HG02970 (cell line): ENCODE measurements around the gene PRICKLE4.
"Not testable (repeated sequence)": the region's sequence is repeated elsewhere in the genome, so short reads cannot be mapped to it uniquely, and the experiment has no call there.

Source experiments
- ATAC-seq: cut with Tn5 transposase; IDR thresholded peaks from one replicate; pipeline ENCODE4 v1.9.1; 2021; ENCODE audit warnings: mild to moderate bottlenecking, moderate library complexity, moderate number of reproducible peaks; ENCODE audit not compliant: unreplicated experiment, low FRiP score

PRICKLE4 gene

GRCh38 chr6:41743406-41744235 lies 37.0 kb upstream of the PRICKLE4 start:
- no peak for ATAC-seq

DNA sequence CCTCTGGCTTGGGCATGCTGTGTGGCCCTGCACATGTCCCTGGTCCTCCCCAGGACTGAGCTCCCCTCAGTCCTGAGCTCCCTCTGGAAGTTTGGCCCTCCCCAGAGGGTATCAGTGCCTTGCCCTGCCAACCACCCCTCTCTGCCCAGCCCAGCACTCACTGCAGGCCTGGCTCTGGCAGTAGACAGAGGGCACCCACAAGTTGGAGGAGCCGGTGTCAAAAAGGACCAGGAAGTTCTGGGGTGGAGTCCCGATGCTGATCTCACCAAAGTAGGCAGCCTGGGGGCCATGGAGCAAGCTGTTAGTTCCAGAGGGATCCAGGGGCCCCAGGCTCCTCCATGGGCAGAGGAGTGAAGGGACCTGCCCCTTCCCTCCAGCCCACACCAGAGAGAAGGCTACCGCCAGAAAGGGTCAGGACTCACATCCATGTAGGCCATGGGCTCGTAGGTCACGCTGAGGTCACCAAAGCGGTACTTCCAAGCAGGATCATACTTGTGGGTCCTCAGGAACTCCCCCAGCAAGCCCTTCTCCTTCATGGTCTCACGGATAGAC lies 36.3 kb upstream of the PRICKLE4 start:
- ATAC-seq = no peak

DNA sequence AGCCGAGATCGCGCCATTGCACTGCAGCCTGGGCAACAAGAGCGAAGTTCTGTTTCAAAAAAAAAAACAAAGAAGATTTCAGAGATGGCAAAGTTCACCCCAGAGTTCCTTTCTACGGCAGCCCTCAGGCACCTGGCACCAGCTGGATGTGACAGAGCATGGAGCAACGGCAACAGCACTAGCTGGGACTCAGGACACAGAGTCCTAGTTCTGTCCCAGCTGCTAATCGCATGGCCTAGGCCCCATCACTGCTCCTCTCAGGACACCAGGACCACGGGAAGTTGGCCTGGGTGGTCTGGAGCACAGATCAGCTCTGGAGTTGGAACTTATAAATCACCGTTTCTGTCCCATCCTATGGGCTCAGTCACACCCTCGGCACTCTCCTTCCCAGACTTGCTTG lies 34.5 kb upstream of the PRICKLE4 start:
- ATAC-seq = no peak

DNA sequence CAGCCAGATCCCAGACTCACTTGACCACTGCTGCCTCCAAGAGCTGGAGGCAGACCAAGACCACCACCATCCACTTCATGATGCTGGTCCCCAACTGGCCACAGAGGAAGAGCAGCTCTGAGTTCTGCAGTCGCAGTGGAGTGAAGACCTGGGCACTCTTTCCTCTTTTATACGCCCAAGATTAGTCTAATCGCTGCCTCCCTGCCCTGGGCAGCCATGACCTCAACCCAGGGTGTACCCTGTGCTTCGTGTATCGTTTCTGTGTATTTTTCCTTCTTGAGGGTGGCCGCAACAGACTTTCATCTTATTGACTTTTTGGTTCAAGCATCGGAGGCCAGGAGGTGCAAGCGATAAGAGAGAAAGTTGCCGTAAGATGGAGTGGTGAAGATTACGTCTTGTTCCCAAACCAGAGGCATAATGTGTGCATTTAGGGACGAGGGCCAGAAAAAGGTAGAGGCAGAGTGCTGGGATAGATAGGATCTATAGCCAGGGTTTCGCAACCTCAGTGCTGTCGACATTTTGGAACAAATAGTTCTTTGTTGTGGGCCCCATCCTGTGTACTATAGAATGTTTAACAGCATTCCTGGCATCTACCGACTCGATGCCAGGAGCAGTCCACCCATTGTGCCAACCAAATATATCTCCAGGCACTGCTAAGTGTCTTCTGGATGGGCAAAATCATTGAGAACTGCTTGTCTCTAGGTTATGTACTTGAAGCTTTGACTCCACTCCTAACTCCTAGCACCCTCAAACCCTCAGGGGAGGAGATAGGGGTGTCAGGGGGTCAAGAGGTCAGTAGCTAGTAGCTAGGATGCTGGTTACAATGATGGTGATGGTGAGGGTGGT lies 33.1 kb upstream of the PRICKLE4 start, which contains the start of gene PGC:
Gene PGC (minus strand): TSS at position 142 of the 846 bp plus-strand sequence. CDS start 63 bp downstream, at position 79.
- ATAC-seq = no peak

DNA sequence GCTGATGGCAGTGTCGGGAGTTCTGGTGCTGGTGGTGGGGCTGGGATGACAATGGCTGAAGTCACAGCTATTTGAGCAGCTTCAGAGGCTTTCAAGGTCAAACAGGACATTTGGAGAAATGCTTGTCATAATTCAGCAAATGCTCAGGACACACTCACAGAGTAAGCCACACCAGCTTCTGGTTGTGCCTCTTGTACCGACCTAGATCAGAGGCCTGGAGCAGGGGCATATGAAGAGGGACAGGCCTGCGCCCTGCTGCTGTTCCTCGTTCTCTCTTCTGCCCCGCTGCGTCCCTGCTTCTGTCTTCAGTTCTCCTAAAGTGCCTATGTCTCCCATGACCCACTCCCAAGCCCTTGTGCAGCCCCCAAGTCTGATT lies 32.5 kb upstream of the PRICKLE4 start:
- ATAC-seq = no peak

DNA sequence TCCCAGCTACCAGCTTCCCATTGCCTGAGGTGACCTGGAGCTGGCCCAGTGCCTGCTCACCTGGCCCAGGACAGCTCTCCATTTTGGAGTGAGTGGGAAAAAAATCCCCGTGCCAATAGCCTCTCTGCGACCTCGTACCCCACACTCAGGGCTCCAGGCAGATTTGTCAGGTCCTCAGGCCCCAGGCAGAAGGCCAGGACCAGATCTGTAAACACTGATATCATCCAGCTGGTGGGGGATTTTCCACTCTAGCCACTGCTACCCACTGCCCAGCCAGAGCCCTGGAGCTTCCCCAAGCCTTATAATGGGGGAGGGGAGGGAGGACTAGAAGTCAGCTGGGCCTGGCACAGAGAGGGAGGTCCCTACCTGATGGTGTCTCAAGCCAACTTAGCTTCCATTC lies 32.0 kb upstream of the PRICKLE4 start:
- no peak for ATAC-seq

GRCh38 chr6:41750374-41750773 lies 30.2 kb upstream of the PRICKLE4 start:
- ATAC-seq = no peak

- no peak for ATAC-seq
Observed at GRCh38 chr6:41755895-41756294, 24.7 kb upstream of the PRICKLE4 start.

DNA sequence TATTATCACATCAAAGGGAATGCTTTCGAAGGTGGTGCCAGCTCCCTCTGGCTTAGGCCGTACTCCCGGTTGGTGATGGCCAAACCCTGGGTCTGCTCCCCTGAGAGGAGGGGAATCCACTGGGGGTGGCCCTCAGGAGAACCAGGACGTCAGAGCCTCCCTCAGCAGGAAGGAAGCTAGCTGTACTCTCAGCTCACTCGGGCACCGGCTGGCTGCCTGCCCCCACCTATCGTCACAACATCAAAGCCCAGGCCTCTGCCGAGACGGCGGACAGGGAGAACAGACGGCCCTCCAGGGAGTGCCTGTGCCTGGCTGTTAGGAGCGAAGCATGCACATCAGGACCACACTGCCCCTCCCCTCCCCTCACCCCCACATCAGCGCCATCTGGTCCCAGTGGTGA lies 24.2 kb upstream of the PRICKLE4 start:
- ATAC-seq = no peak

DNA sequence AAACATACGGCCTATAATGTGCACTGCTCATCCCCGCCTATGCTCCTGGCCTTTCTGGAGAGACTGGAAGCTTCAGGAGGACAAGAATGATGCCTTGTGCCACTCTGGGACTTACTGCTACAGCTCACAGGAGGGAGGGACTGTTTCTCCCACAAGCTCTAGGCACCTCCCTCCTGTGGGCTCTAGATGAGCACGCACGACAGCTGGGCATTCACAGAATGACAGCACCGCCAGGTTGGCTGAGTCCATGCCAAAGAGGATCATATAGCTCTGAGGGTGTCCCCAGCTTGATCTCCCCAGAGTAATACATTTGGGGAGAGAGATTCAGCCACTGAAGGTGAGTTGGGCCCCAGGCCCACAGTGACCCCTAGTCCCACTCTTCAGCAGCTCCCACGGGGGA lies 23.3 kb upstream of the PRICKLE4 start:
- ATAC-seq = no peak

DNA sequence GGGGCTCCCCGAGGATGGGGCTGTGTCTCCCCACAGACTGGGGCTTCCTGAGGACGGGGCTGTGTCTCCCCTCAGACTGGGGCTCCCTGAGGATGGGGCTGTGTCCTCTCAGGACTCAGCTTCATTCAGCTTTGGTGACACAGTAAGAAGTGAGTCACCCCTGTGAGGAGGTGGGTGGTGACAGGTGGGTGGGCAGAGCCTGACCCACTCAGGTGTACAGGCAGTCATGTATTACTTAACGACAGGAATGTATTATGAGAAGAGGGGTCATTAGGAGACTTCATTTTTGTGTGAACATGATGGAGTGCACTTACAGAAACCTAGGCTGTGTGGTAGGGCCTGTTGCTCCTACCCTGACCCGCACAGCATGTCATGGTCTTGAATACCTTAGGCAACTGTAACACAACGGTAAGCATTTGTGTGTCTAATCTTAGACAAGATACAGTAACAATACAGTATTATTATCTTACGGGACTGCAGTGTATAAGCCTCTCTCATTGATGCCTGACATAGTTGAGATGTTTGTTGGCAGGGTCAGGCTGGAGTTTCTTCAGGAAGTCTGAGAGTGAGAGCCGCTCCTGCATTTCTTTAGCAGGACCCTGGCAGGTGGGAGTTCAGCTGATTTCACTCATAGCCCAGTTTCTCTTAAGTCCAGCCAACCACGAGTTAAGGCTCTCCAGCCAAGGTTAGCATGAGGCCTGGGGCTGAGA lies 22.5 kb upstream of the PRICKLE4 start:
- no peak for ATAC-seq

DNA sequence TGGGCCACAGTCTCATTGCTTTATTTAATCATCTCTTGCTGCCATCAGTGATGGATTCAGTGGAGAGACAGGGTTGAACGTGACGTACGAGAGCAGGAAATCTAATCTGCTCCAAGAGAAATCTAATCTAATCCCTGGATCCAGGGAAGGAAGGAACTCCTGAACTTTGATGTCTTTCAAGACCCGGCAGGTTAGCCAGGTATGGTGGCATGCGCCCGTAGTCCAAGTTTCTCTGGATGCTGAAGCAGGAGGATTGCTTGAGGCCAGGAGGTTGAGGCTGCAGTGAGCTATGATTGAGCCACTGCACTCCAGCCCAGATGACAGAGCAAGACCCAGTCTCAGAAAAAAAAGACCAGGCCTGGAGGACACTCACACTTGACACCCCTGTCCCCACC lies 21.9 kb upstream of the PRICKLE4 start:
- ATAC-seq = no peak

GRCh38 chr6:41759106-41759904 lies 21.3 kb upstream of the PRICKLE4 start:
- no peak for ATAC-seq

- no peak for ATAC-seq
Observed at GRCh38 chr6:41759905-41760579, 20.5 kb upstream of the PRICKLE4 start.

DNA sequence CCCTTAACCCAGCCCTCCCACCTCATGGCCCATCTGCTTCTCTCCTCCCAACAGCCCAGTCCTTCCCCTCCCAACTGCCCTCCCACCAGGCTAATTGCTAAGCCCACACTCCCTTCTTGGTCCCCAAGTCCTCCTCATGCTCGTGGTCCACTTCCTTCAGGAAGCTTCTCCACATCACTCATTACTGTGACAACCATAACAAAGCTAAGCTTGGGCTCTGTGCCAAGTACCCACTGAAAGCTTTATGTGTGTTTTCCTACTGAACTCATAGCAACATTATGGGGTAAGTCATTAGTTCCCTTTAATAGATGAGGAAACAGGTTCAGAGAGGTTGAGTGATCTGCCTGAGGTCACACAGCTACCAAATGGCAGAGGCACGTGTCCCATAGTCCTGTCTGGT lies 17.1 kb upstream of the PRICKLE4 start:
- ATAC-seq = no peak

GRCh38 chr6:41766043-41766664 lies 14.4 kb upstream of the PRICKLE4 start:
- ATAC-seq = not testable (repeated sequence)

GRCh38 chr6:41767112-41767833 lies 13.3 kb upstream of the PRICKLE4 start:
- no peak for ATAC-seq
